HL-60 (cell line): ENCODE data around the gene PCDHA12.
"Not testable (repeated sequence)": the region's sequence is repeated elsewhere in the genome, so short reads cannot be mapped to it uniquely, and the experiment has no call there.

ENCODE experiments used
- DNase-seq, 2 experiments: peaks; one replicate each; pipeline ENCODE4 v3.0.0-alpha.2; 2010 to 2020; ENCODE audit warnings: low read depth in 1 of 2, low spot score in 1 of 2
- H3K27ac ChIP-seq: fragments of 250-450 bp; sonication (Bioruptor Pico); replicated peaks from 2 replicates; pipeline ENCODE4 v1.5.1; 2020; ENCODE audit warnings: mild to moderate bottlenecking, moderate library complexity
- H3K27me3 ChIP-seq: fragments of 250-450 bp; sonication (Bioruptor Pico); 2 replicates; pipeline ENCODE4 v1.5.1; 2021; ENCODE audit warnings: mild to moderate bottlenecking, moderate library complexity; ENCODE audit not compliant: insufficient read depth, poor library complexity, severe bottlenecking
- H3K4me3 ChIP-seq: replicated peaks from 2 replicates; pipeline ENCODE4 v1.5.1; 2011; ENCODE audit warnings: mild to moderate bottlenecking, control low read depth, low read length; ENCODE audit not compliant: insufficient read depth
- CTCF ChIP-seq: IDR thresholded peaks from one replicate; pipeline ENCODE4 v1.5.1; 2011; ENCODE audit warnings: low read length, control low read depth, inconsistent platforms; ENCODE audit not compliant: insufficient read depth
- GABPA ChIP-seq: IDR thresholded peaks from 2 replicates; pipeline ENCODE4 v1.6.1; 2012; ENCODE audit warnings: low read depth
- POLR2AphosphoS5 ChIP-seq: IDR thresholded peaks from 2 replicates; pipeline ENCODE4 v1.6.1; 2012; ENCODE audit warnings: low read depth
- REST ChIP-seq: IDR thresholded peaks from 2 replicates; pipeline ENCODE4 v1.6.1; 2012; ENCODE audit warnings: low read depth; ENCODE audit not compliant: insufficient replicate concordance
- SPI1 ChIP-seq: IDR thresholded peaks from 2 replicates; pipeline ENCODE4 v1.6.1; 2012; ENCODE audit warnings: low read depth, mild to moderate bottlenecking, borderline replicate concordance

PCDHA12 gene

GRCh38 chr5:140833993-140834392 is 41.1 kb upstream of the PCDHA12 start, which contains the start of gene PCDHA7:
TSS of gene PCDHA7 (plus strand) at chr5:140834269. CDS start at chr5:140834384, 115 bp downstream.
- TF ChIP-seq CTCF = no peak
- no peak for TF ChIP-seq REST
- no peak for TF ChIP-seq POLR2AphosphoS5
- Histone ChIP-seq H3K4me3 (no peak within 1 kb of the TSS), H3K27ac (no peak within 1 kb of the TSS), H3K27me3 (no peaks in the 10 kb centered on the region)
- DNase-seq = no peak

GRCh38 chr5:140834439-140835008 is 40.6 kb upstream of the PCDHA12 start:
- not testable (repeated sequence) for H3K27ac ChIP-seq, DNase-seq, H3K27me3 ChIP-seq, H3K4me3 ChIP-seq

- H3K27ac ChIP-seq = no peak overlapping the region
- DNase-seq = no peak
- TF ChIP-seq GABPA = no peak
- TF ChIP-seq REST = no peak
- no peak for TF ChIP-seq CTCF
- no peak for TF ChIP-seq SPI1
- TF ChIP-seq POLR2AphosphoS5 = no peak
- no peak overlapping the region for H3K4me3 ChIP-seq
- H3K27me3 ChIP-seq = no peaks in the 10 kb centered on the region
These were observed 39.2 kb upstream of the PCDHA12 start for GRCh38 chr5:140835622-140836510.

GRCh38 chr5:140840978-140841962 is 33.8 kb upstream of the PCDHA12 start, which contains the start of gene PCDHA8:
TSS of gene PCDHA8 (plus strand) at chr5:140841187. CDS start at chr5:140841322, 135 bp downstream.
- DNase-seq = no peak
- Histone ChIP-seq H3K4me3 (no peak within 1 kb of the TSS), H3K27ac (no peak within 1 kb of the TSS), H3K27me3 (no peaks in the 10 kb centered on the region)
- TF ChIP-seq CTCF (no peak), SPI1 (no peak), REST (no peak), GABPA (no peak), POLR2AphosphoS5 (no peak)
